Astrocyte of the spinal cord (primary cell): ENCODE measurements around the gene LYPD6B.

ENCODE experiments used
- DNase-seq: peaks from one replicate; pipeline ENCODE4 v3.0.0; 2011; ENCODE audit warnings: low read depth, low spot score
- H3K4me3 ChIP-seq: 2 replicates; pipeline ENCODE4 v1.5.1; 2011; ENCODE audit warnings: low read depth, mild to moderate bottlenecking, low read length, moderate library complexity
- CTCF ChIP-seq: IDR thresholded peaks from 2 replicates; pipeline ENCODE4 v1.5.1; 2012; ENCODE audit warnings: low read depth, mild to moderate bottlenecking, low read length, inconsistent platforms
- in situ Hi-C: cut with HindIII; loops from 2 replicates; pipeline ENCODE4 v1.10.0; 2017; ENCODE audit warnings: low sequenced_read_pairs

The LYPD6B gene

GRCh38 chr2:149164296-149164695 is 125.8 kb downstream of the LYPD6B start:
- H3K4me3 ChIP-seq, result no peak overlapping the region
- in situ Hi-C loops, result no loop called here
- TF ChIP-seq CTCF, result no peak
- no peak for DNase-seq

- in situ Hi-C loops, result no loop called here
- TF ChIP-seq CTCF, result no peak
- no peak for DNase-seq
- no peak overlapping the region for H3K4me3 ChIP-seq
These were observed 126.3 kb downstream of the LYPD6B start for GRCh38 chr2:149164827-149165226.

GRCh38 chr2:149167001-149167780 is 128.7 kb downstream of the LYPD6B start:
- in situ Hi-C loops, result no loop called here
- no peak overlapping the region for H3K4me3 ChIP-seq
- no peak for TF ChIP-seq CTCF
- DNase-seq, result no peak

GRCh38 chr2:149167941-149168340 is 129.4 kb downstream of the LYPD6B start:
- in situ Hi-C loops, result no loop called here
- DNase-seq, result no peak
- TF ChIP-seq CTCF, result no peak
- H3K4me3 ChIP-seq, result no peak overlapping the region

- no peak overlapping the region for H3K4me3 ChIP-seq
- no peak for DNase-seq
- in situ Hi-C loops, result no loop called here
- TF ChIP-seq CTCF, result no peak
These were observed 131.2 kb downstream of the LYPD6B start for GRCh38 chr2:149169656-149170055.

- in situ Hi-C loops, result no loop called here
- no peak for TF ChIP-seq CTCF
- no peak for DNase-seq
- H3K4me3 ChIP-seq, result no peak overlapping the region
These were observed 131.7 kb downstream of the LYPD6B start for GRCh38 chr2:149170156-149170555.
